IPS DF 6.9 (cell line): ENCODE data around the gene MYPOP.

Experiments
- DNase-seq: peaks from one replicate; pipeline ENCODE4 v3.0.0-alpha.2; 2013; ENCODE audit warnings: low read depth, low spot score
- H3K27ac ChIP-seq: one replicate; pipeline ENCODE4 v1.5.1; 2013; ENCODE audit warnings: low read length, control low read depth
- H3K27me3 ChIP-seq: 2 replicates; pipeline ENCODE4 v1.6.1; 2013; ENCODE audit warnings: mild to moderate bottlenecking, low read length; ENCODE audit not compliant: control insufficient read depth, insufficient read depth
- H3K36me3 ChIP-seq: 2 replicates; pipeline ENCODE4 v1.6.1; 2013; ENCODE audit warnings: low read length; ENCODE audit not compliant: control insufficient read depth, insufficient read depth
- H3K4me1 ChIP-seq: 2 replicates; pipeline ENCODE4 v1.6.1; 2013; ENCODE audit warnings: low read length; ENCODE audit not compliant: control insufficient read depth, insufficient read depth
- H3K4me3 ChIP-seq: 2 replicates; pipeline ENCODE4 v1.5.1; 2013; ENCODE audit warnings: mild to moderate bottlenecking, low read length
- H3K9me3 ChIP-seq: 2 replicates; pipeline ENCODE4 v1.6.1; 2013; ENCODE audit warnings: low read length, inconsistent platforms; ENCODE audit not compliant: control insufficient read depth, insufficient read depth
- WGBS: extraction: QIAGEN DNeasy Blood & Tissue Kit; methylation state at CpG from one replicate; pipeline ENCODE4 v1.1.7; 2013; ENCODE audit warnings: mixed read lengths, missing lambda C conversion rate; ENCODE audit not compliant: insufficient read length, insufficient coverage; 5-methylcytosine and 5-hydroxymethylcytosine counted together

MYPOP gene

DNA sequence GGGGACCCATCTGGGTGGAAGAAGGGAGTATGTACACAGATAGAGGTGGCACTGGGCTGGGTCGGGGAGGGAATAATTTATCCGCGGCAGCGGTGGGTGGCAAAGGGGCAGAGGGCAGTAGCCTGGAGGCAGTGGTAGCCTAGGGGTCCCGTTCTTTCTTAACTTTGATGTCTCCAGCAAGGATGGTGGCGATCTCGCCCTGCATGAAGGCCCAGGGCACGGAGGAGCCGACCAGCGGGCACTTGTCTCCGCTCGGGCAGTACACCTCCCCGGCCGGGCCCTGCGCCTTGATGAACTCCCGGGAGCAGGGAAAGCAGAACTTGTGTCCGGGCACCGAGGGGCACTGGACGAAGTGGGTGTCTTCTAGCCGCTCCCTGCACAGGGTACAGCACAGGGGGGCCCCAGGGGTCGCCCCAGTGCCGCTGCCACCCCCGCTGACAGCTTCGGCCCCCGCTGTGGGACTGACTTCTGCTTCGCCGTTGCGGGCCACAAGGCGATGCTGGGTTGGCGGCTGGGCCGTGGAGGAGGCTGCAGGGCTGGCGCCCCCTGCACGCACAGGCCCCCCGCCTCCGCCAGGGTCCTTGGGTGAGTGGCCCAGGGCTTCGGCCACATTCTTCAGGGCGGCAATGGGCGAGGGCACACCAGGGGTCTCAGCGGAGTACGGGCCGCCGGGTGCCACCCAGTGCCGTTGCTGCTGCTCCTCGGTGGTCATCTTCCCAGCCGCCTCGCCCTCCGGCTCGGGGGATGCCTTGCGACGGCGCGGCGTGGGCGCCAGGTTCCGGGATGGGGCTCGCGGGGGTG, 18.3 kb downstream of the MYPOP start:
- WGBS: no CpG with 5 or more reads among the region's 57 CpGs
- DNase-seq: no peak
- Histone ChIP-seq H3K9me3 (no peaks in the 10 kb centered on the region), H3K4me3 (no peak overlapping the region), H3K27me3 (no peaks in the 10 kb centered on the region), H3K27ac (no peak overlapping the region), H3K36me3 (peaks cover 10% of the 10 kb centered on the region; the same call in 1 of the 2 replicates), H3K4me1 (peaks cover 13% of the 10 kb centered on the region)

DNA sequence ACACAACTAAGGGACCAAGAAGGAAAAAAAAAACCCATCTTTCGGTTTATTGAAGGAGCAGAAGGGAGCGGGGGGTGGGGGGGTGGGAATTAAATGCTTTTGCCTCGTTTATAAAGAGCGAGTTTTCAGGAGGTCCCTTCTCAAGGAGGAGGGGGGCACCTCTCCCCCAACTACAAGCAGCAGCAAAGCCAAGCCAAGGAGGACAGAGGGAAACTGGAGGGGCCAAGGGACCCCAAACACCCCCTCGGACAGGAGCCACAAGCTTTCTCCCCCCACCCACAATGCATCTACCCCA, 18.9 kb downstream of the MYPOP start:
- no peak overlapping the region for H3K4me3 ChIP-seq
- DNase-seq: no peak
- H3K27ac ChIP-seq: no peak overlapping the region
- H3K36me3 ChIP-seq: peaks cover 10% of the 10 kb centered on the region; the same call in 1 of the 2 replicates
- no peaks in the 10 kb centered on the region for H3K27me3 ChIP-seq
- peaks cover 13% of the 10 kb centered on the region for H3K4me1 ChIP-seq
- no peaks in the 10 kb centered on the region for H3K9me3 ChIP-seq
- WGBS: no CpG with 5 or more reads among the region's 5 CpGs

DNA sequence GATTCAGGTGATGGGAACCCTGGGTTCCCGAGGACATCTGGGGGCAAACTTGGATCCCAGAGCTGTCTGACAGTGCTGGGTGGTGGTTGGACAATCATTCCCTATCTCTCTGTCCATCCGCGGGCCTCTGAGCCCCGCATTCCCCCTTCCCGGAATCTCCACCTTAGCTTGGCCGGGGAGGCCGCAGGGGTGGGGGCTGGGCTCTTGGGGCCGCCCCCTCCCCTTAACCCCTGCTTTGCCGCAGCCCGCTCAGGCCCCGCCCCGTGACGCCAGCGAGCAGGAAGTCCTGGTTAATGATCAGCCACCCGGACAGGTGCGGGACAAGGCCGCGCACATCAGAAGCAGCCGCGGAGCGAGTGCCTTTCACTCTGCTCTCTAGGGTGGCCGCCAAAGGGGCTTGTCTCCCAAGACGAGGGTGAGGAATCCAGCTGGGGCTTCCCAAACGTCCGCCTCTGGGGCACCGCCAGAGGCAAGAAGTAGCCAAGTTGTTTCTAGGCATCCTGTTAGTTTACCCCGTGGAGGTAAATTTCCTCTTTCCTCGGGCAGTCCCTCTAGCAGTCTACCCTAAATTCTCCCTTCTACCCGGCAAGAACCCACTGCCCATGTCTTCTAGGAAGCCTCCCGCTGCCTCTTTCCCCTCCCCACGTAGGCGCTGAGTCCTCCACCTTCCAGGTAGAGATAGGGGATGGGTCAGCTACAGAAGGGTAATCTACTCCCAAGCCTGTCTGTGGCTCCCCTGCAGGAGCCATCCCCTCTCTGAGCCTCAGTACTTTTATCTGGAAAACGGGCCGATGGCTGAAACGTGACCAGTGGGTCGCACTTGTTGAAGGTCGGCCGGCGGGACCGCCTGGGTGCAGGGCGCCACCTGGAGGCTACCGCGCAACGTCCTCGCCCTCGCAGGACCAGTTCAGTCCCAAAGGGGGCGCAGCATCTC, 19.5 kb downstream of the MYPOP start:
- no CpG with 5 or more reads among the region's 47 CpGs for WGBS

DNA sequence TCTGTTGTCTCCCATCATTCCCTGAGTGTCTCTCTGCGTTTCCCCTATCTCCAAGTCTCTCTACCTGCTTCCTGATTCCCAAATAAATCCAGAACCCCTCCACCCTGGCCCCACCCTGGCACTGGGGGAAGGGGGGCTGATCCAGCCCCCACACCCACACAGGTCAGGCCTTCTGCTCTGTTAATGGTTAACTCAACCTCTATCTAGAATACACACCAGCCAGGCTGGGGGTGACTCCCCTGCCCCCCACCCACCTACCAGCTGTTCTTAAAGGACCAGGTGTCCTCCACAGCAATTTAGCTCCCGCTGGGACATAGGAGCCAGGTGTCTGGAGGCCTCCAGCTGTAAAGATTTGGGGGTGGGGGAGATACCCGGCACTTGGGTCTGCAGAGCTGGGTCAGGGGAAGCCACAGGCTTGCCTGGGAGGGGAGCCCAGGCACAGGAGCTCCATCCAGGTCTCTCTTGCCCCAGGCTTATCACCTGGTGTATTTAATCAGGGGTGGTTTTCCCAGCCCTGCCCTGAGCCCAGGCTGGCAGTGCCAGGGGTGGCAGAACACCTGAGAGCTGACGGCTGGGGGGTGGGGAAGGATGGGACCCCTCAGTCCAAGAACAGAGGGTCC, 20.4 kb downstream of the MYPOP start:
- WGBS: no CpG with 5 or more reads among the region's 4 CpGs
- H3K36me3 ChIP-seq: peaks cover 10% of the 10 kb centered on the region; the same call in 1 of the 2 replicates
- H3K9me3 ChIP-seq: no peaks in the 10 kb centered on the region
- no peak overlapping the region for H3K27ac ChIP-seq
- no peaks in the 10 kb centered on the region for H3K27me3 ChIP-seq
- peak overlapping the region; percentile 3; the same call in 1 of the 2 replicates for H3K4me3 ChIP-seq
- peaks cover 13% of the 10 kb centered on the region for H3K4me1 ChIP-seq
- no peak for DNase-seq

More for the DNA sequence above, 19.5 kb downstream of the MYPOP start:
- H3K9me3 ChIP-seq: no peaks in the 10 kb centered on the region
- no peaks in the 10 kb centered on the region for H3K27me3 ChIP-seq
- peaks cover 10% of the 10 kb centered on the region; the same call in 1 of the 2 replicates for H3K36me3 ChIP-seq
- H3K4me3 ChIP-seq: peak overlapping the region; percentile 38; the same call in 1 of the 2 replicates
- DNase-seq: peak; percentile 74
- peaks cover 13% of the 10 kb centered on the region for H3K4me1 ChIP-seq
- H3K27ac ChIP-seq: no peak overlapping the region

DNA sequence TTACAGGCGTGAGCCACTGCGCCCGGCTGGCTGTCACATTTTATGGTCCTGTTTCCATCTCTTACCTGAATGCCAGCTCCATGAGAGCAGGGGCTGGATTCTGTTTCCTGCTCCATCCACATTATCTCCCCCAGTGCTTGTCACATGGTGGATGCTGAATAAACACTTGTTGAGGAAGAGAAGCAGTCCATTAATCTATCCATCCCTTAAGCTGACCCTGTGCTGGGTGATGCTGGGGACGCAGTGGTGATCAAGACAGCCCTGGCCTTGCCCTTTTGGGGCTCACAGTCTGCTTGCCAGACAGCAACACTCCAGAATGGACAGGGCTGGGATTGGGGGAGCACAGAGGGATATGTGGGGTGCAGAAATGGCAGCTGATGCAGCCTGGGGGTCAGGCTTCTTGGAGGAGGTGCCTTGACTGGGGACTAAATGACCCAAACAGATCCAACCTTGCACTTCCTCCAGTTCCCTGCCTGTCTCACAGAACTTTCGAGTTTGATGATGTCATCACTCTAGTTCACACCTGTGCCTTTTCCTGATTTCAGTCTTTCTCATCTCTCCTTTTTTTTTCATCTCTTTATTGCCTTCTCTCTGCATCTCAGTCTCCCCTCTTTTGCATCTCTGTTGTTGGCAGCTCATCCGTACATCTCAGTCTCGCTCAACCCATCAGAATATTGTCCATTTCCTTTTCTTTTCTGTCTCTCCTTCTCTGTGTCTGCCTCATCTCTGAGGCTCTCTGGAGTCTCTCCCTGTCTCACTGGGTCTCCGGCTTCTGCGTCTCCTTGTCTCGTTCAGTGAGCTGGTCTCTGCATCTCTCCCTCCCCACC, 21.1 kb downstream of the MYPOP start:
- no CpG with 5 or more reads among the region's 10 CpGs for WGBS
- Histone ChIP-seq H3K4me1 (peaks cover 13% of the 10 kb centered on the region), H3K9me3 (no peaks in the 10 kb centered on the region), H3K27me3 (no peaks in the 10 kb centered on the region), H3K36me3 (peaks cover 10% of the 10 kb centered on the region; the same call in 1 of the 2 replicates), H3K4me3 (no peak overlapping the region), H3K27ac (no peak overlapping the region)
- no peak for DNase-seq

DNA sequence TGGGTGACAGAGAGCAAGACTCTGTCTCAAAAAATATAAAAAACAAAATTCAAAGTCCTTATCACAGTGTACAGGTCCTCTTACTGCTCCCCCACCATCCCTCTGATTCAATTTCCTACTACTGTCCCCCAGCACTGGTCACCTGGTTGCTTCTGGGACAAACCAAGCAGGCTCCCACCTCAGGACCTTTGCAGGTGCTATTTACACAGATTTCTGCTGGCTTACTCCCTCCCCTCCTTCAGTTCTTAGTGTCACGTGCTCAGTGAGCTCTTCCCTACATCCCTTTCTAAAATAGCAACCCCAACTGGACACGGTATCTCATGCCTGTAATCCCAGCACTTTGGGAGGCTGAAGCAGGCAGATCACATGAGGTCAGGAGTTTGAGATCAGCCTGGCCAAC, 22.4 kb downstream of the MYPOP start:
- Histone ChIP-seq H3K27ac (no peak overlapping the region), H3K27me3 (no peaks in the 10 kb centered on the region), H3K36me3 (peaks cover 9% of the 10 kb centered on the region; the same call in 1 of the 2 replicates), H3K4me3 (no peak overlapping the region), H3K9me3 (no peaks in the 10 kb centered on the region), H3K4me1 (peaks cover 12% of the 10 kb centered on the region)
- no peak for DNase-seq
- no CpG with 5 or more reads among the region's 2 CpGs for WGBS

DNA sequence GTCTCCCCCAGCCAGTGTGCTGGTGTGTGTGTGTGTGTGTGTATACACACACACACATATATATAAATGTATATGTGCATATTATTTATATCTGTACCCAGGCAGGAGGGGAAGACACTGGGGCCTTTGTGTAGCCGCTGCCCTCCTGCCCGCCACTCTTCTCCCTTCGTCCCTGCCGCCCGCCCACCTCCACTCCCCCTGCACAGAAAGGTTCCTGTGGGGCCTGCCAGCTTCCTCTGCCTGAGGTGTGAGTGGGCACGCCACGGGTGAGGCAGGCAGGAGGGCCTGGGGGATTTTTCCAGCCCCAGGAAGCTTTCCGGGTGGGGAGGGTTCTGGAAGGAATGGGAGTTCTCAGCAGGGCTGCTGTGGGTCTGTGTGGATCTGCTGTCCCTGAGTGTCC, 23.4 kb downstream of the MYPOP start:
- Histone ChIP-seq H3K27ac (no peak overlapping the region), H3K4me3 (no peak overlapping the region), H3K9me3 (no peaks in the 10 kb centered on the region), H3K4me1 (peaks cover 6% of the 10 kb centered on the region; the same call in 1 of the 2 replicates), H3K36me3 (peaks cover under 1% of the 10 kb centered on the region; the same call in 1 of the 2 replicates), H3K27me3 (no peaks in the 10 kb centered on the region)
- no CpG with 5 or more reads among the region's 8 CpGs for WGBS
- no peak for DNase-seq

DNA sequence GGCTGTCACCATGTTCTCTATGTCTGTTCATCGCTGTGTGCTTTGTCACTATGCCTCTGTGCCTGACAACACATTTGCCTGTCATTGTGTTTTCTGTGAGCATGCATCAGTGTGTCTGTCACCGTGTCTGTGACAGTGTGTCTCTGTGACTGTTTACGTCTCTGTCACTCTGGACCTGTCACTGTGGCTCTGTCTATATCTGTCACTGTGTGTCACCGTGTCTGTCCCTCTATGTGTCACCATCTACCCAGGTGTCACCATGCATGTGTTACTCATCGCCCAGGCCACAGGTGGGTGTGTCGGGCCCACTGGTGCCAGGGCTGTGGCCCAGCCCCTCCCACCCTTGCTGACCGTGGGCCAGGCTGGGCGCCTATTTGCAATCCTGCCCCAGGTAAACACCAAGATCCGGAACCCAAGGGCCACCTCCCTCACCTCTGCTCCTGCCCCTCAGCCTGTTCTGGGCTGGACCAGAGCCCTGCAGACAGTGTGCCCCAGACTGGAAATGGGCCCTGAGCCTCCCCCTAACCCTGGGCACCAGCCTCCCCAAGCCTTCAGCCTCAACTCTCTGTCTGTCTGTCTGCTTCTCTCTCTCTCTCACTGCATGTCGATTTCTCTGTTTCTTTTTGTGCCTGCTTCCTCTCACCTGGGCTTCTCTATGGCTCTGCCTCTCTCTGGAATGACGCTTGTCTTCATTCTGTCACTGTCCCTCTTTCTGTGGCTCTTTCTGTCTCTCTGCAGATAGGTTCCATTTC, 24.2 kb downstream of the MYPOP start:
- WGBS: no CpG with 5 or more reads among the region's 11 CpGs
- H3K27ac ChIP-seq: no peak overlapping the region

DNA sequence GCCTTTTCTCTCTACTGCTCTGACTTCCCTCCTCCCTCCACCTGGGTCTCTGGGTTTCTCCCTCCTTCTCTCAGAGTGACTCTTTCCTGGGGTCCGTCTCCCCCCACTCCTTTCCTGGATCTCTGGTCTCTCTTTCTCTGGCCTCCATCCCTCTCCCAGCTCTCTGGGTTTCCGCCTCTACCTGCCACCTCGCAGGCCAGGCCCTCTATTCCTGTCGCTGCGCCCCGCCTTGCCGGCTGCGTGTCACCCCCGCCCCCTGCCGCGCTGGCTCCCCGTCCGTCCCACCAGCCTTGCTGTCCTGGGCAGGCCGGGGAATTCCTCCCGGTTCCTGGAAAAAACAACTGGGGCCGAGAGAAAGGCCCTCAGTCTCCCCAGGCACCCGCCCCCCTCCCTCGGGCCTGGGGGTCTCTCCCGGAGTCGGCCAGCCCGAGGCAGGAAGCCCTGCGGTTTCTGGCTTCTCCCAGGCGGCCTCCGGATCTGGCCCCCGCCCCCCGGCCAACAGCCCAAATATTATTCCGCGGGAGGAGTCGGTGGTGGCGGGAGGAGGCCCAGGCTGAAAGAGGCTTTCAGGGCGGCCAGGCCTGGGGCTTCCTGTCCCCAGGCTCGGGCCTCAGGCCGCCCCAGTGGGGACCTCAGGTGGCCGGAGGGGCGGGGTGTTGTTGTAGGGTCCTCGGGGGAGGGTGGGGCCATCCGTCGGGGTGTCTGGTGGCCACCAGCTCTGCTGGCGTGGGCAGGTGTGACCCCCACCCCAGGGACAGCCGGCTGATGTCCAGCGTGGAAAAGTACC, 25.8 kb downstream of the MYPOP start:
- no peaks in the 10 kb centered on the region for H3K9me3 ChIP-seq
- DNase-seq: no peak
- no CpG with 5 or more reads among the region's 41 CpGs for WGBS
- peaks cover 3% of the 10 kb centered on the region; the same call in 1 of the 2 replicates for H3K4me1 ChIP-seq
- peak overlapping the region; percentile 26; the same call in 1 of the 2 replicates for H3K4me3 ChIP-seq
- H3K36me3 ChIP-seq: no peaks in the 10 kb centered on the region; the same call in 1 of the 2 replicates
- H3K27me3 ChIP-seq: no peaks in the 10 kb centered on the region
- H3K27ac ChIP-seq: no peak overlapping the region

More for the DNA sequence above, 24.2 kb downstream of the MYPOP start:
- Histone ChIP-seq H3K4me1 (peaks cover 7% of the 10 kb centered on the region; the same call in 1 of the 2 replicates), H3K36me3 (no peaks in the 10 kb centered on the region), H3K27me3 (no peaks in the 10 kb centered on the region), H3K9me3 (no peaks in the 10 kb centered on the region), H3K4me3 (no peak overlapping the region)
- no peak for DNase-seq
